Endothelial cell (in vitro differentiated cells): ENCODE data around the gene ERICH2. TPM values are rescaled to one million over a fixed set of nuclear protein-coding genes. Genes with fewer than 3 reads are reported as not detected.
A peak's percentile ranks its signal among the peaks of the same experiment; 100 is the strongest.

Experiments
- DNase-seq: peaks from one replicate; pipeline ENCODE4 v3.0.0; 2021; ENCODE audit warnings: low spot score
- H3K27ac Mint-ChIP-seq: one replicate; pipeline ENCODE4 v1.8.0; 2021; ENCODE audit warnings: mixed read lengths, inconsistent platforms; ENCODE audit not compliant: unreplicated experiment
- H3K27me3 Mint-ChIP-seq: one replicate; pipeline ENCODE4 v1.8.0; 2021; ENCODE audit warnings: mild to moderate bottlenecking, moderate library complexity, mixed read lengths, inconsistent platforms; ENCODE audit not compliant: unreplicated experiment
- H3K36me3 Mint-ChIP-seq: one replicate; pipeline ENCODE4 v1.8.0; 2021; ENCODE audit warnings: mild to moderate bottlenecking, low read depth, mixed read lengths, inconsistent platforms; ENCODE audit not compliant: unreplicated experiment
- H3K4me1 Mint-ChIP-seq: one replicate; pipeline ENCODE4 v1.8.0; 2021; ENCODE audit warnings: mild to moderate bottlenecking, mixed read lengths, inconsistent platforms; ENCODE audit not compliant: unreplicated experiment
- H3K4me3 Mint-ChIP-seq: one replicate; pipeline ENCODE4 v1.8.0; 2021; ENCODE audit warnings: mild to moderate bottlenecking, mixed read lengths, inconsistent platforms; ENCODE audit not compliant: unreplicated experiment
- H3K9me3 Mint-ChIP-seq: one replicate; pipeline ENCODE4 v1.8.0; 2021; ENCODE audit warnings: mixed read lengths, inconsistent platforms; ENCODE audit not compliant: unreplicated experiment
- CTCF ChIP-seq: fragments of 200-600 bp; sonication (generic); IDR thresholded peaks from one replicate; pipeline ENCODE4 v1.5.0; 2021; ENCODE audit warnings: antibody characterized with exemption; ENCODE audit not compliant: unreplicated experiment
- total RNA-seq: library from RNA; stranded (reverse); fragmentation: NEBNext Ultra II Directional; extraction: Animal tissue kit (Norgen Biotek cat#: 25700); gene quantifications from one replicate; pipeline ENCODE4 v1.2.1, GENCODE V29; 2021; ENCODE audit not compliant: unreplicated experiment

ERICH2 gene
- total RNA-seq, 1 donor from 2014 or later = 1.6 TPM

GRCh38 chr2:170822290-170823087 is 52.3 kb downstream of the ERICH2 start:
- Mint-ChIP-seq H3K27ac (peak overlapping the region; percentile 16), H3K4me1 (peaks cover 47% of the 10 kb centered on the region), H3K4me3 (peak overlapping the region; percentile 80), H3K9me3 (no peaks in the 10 kb centered on the region), H3K36me3 (peaks cover 56% of the 10 kb centered on the region), H3K27me3 (peaks cover 43% of the 10 kb centered on the region)
- TF ChIP-seq CTCF = peak; percentile 41
- peak; percentile 57 for DNase-seq

- Mint-ChIP-seq H3K36me3 (peaks cover 59% of the 10 kb centered on the region), H3K4me3 (peak overlapping the region; percentile 80), H3K27me3 (peaks cover 42% of the 10 kb centered on the region), H3K4me1 (peaks cover 44% of the 10 kb centered on the region), H3K9me3 (no peaks in the 10 kb centered on the region), H3K27ac (no peak overlapping the region)
- DNase-seq = no peak
- no peak for TF ChIP-seq CTCF
These were observed 53.1 kb downstream of the ERICH2 start for GRCh38 chr2:170823088-170823897.

- Mint-ChIP-seq H3K4me3 (no peak overlapping the region), H3K9me3 (no peaks in the 10 kb centered on the region), H3K4me1 (peaks cover 39% of the 10 kb centered on the region), H3K27ac (no peak overlapping the region), H3K36me3 (peaks cover 57% of the 10 kb centered on the region), H3K27me3 (peaks cover 37% of the 10 kb centered on the region)
- DNase-seq = no peak
- TF ChIP-seq CTCF = no peak
These were observed 53.7 kb downstream of the ERICH2 start for GRCh38 chr2:170823898-170824215.

GRCh38 chr2:170824526-170825015 is 54.4 kb downstream of the ERICH2 start:
- H3K27ac Mint-ChIP-seq = peak overlapping the region; percentile 39
- no peak for TF ChIP-seq CTCF
- peak overlapping the region; percentile 65 for H3K4me3 Mint-ChIP-seq
- no peak for DNase-seq
- H3K9me3 Mint-ChIP-seq = no peaks in the 10 kb centered on the region
- H3K36me3 Mint-ChIP-seq = peaks cover 58% of the 10 kb centered on the region
- peaks cover 35% of the 10 kb centered on the region for H3K27me3 Mint-ChIP-seq
- H3K4me1 Mint-ChIP-seq = peaks cover 32% of the 10 kb centered on the region
